SK-N-SH treated with all-trans-retinoic acid at 6 μM for 48 hours (cell line): Measurements from ENCODE around the gene PEDS1.

Experiments used
- ARNTL ChIP-seq: fragments of 450-650 bp; formaldehyde crosslinking; IDR thresholded peaks from 2 replicates; pipeline ENCODE4 v1.5.0; 2020; ENCODE audit warnings: low read depth, mild to moderate bottlenecking, moderate library complexity, borderline replicate concordance
- CSRNP3 ChIP-seq: fragments of 250-450 bp; sonication (Bioruptor Pico); IDR thresholded peaks from 2 replicates; pipeline ENCODE4 v1.5.1; 2021; ENCODE audit warnings: mild to moderate bottlenecking, moderate library complexity
- ESRRG ChIP-seq: fragments of 250-450 bp; sonication (Bioruptor Pico); IDR thresholded peaks from 2 replicates; pipeline ENCODE4 v1.6.1; 2021; ENCODE audit warnings: mild to moderate bottlenecking
- PATZ1 ChIP-seq: fragments of 250-450 bp; sonication (Bioruptor Pico); IDR thresholded peaks from 2 replicates; pipeline ENCODE4 v1.8.0; 2020; ENCODE audit warnings: mild to moderate bottlenecking, moderate library complexity, borderline replicate concordance
- POU6F1 ChIP-seq: fragments of 250-450 bp; sonication (Bioruptor Pico); IDR thresholded peaks from 2 replicates; pipeline ENCODE4 v1.8.0; 2021; ENCODE audit warnings: low read depth, mild to moderate bottlenecking, moderate library complexity, borderline replicate concordance
- ZC3H10 ChIP-seq: fragments of 250-450 bp; sonication (Bioruptor Pico); IDR thresholded peaks from 2 replicates; pipeline ENCODE4 v1.5.1; 2021; ENCODE audit warnings: mild to moderate bottlenecking, moderate library complexity
- ZFP3 ChIP-seq: fragments of 250-450 bp; sonication (Bioruptor Pico); IDR thresholded peaks from 2 replicates; pipeline ENCODE4 v1.5.0; 2020; ENCODE audit warnings: mild to moderate bottlenecking, moderate library complexity
- ZNF565 ChIP-seq: fragments of 450-650 bp; formaldehyde crosslinking; conservative IDR thresholded peaks from 2 replicates; pipeline ENCODE4 v1.5.0; 2020; ENCODE audit warnings: low read depth, mild to moderate bottlenecking, moderate library complexity
- ZNF8 ChIP-seq: fragments of 450-650 bp; formaldehyde crosslinking; IDR thresholded peaks from 2 replicates; pipeline ENCODE4 v1.5.0; 2020; ENCODE audit warnings: mild to moderate bottlenecking, moderate library complexity

DNA sequence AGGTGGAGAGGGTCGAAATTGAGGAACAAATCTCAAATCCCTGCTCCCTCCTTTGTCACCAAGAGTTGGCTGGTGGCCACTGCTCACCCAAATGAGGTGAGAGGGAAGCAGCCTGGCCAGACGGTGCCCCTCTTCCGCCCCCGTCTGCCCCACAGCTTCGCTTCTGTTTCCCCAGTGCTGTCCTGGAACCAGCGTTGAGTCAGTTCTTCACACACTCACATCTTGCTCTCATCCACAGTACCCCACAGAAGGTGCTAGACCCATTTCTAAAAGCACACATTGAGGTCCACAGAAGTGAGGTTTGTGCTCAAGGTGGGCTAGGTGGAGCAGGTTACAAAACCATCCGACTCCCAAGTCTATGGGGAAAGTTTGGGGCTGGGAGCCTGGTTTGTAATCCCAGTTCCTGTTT is 40.9 kb upstream of the PEDS1 start:
- TF ChIP-seq ZNF8 (no peak), POU6F1 (no peak), ESRRG (no peak), ZC3H10 (CRISPR knock-in tag) (no peak), ZFP3 (0 out of 2 replicates have a peak, but pooled peaks have one; percentile 52), PATZ1 (CRISPR knock-in tag) (no peak), ARNTL (CRISPR knock-in tag) (no peak), CSRNP3 (no peak), ZNF565 (CRISPR knock-in tag) (no peak)
